CD14-positive monocyte (primary cell): ENCODE results near the gene ZNF768. TPM values are rescaled to one million over a fixed set of nuclear protein-coding genes. Genes with fewer than 3 reads are reported as not detected.

Experiments used
- DNase-seq, 3 donors: peaks; one replicate each; pipeline ENCODE4 v3.0.0-alpha.2; 2011 to 2022
- H2AFZ ChIP-seq: 2 replicates; pipeline ENCODE4 v1.6.0; 2012; ENCODE audit warnings: mild to moderate bottlenecking, low read depth, low read length, inconsistent platforms; ENCODE audit not compliant: insufficient read depth, poor library complexity, severe bottlenecking
- H3K27ac ChIP-seq, 2 donors: 1 replicate in 1 of 2; 2 replicates in 1 of 2; pipeline ENCODE4 v1.5.1; 2012 to 2013; ENCODE audit warnings: low read length in 2 of 2, control low read depth in 1 of 2, inconsistent platforms in 1 of 2, low read depth in 1 of 2, mild to moderate bottlenecking in 1 of 2
- H3K27me3 ChIP-seq, 2 donors: one replicate each; pipeline versions ENCODE4 v1.6.0 to v1.6.1; 2011 to 2013; ENCODE audit warnings: low read length in 2 of 2; ENCODE audit not compliant: control insufficient read depth in 2 of 2, insufficient read depth in 2 of 2
- H3K36me3 ChIP-seq, 2 donors: replicated peaks in 1 of 2; 1 replicate in 1 of 2; 2 replicates in 1 of 2; pipeline versions ENCODE4 v1.5.1 to v1.6.1; 2012 to 2013; ENCODE audit warnings: low read length in 2 of 2, control low read depth in 1 of 2, inconsistent platforms in 1 of 2, mild to moderate bottlenecking in 1 of 2; ENCODE audit not compliant: insufficient read depth in 2 of 2, control insufficient read depth in 1 of 2
- H3K4me1 ChIP-seq, 2 donors: 1 replicate in 1 of 2; 2 replicates in 1 of 2; pipeline versions ENCODE4 v1.5.1 to v1.6.1; 2012 to 2013; ENCODE audit warnings: low read length in 2 of 2, control low read depth in 1 of 2, inconsistent platforms in 1 of 2, mild to moderate bottlenecking in 1 of 2, moderate library complexity in 1 of 2; ENCODE audit not compliant: insufficient read depth in 2 of 2, control insufficient read depth in 1 of 2
- H3K4me2 ChIP-seq: replicated peaks from 2 replicates; pipeline ENCODE3; 2012; ENCODE audit warnings: low read length, moderate library complexity, mild to moderate bottlenecking; ENCODE audit not compliant: poor library complexity, severe bottlenecking; ENCODE audit errors: extremely low read depth
- H3K4me3 ChIP-seq, 3 experiments: fragments of 200-600 bp in 1 of 3; sonication (generic) in 1 of 3; replicated peaks in 1 of 3; 1 replicate in 2 of 3; 2 replicates in 1 of 3; pipeline ENCODE4 v1.5.1; 2011 to 2013; ENCODE audit warnings: low read length in 3 of 3, mild to moderate bottlenecking in 3 of 3, control low read depth in 2 of 3, low read depth in 2 of 3, inconsistent platforms in 1 of 3, moderate library complexity in 1 of 3
- H3K79me2 ChIP-seq: 2 replicates; pipeline ENCODE4 v1.6.0; 2012; ENCODE audit warnings: mild to moderate bottlenecking, control low read depth, inconsistent platforms, low read length, moderate library complexity; ENCODE audit not compliant: insufficient read depth
- H3K9ac ChIP-seq: 2 replicates; pipeline ENCODE4 v1.6.0; 2017; ENCODE audit warnings: low read length, mild to moderate bottlenecking; ENCODE audit not compliant: insufficient read depth, poor library complexity, severe bottlenecking
- H3K9me3 ChIP-seq, 2 donors: replicated peaks in 1 of 2; 1 replicate in 1 of 2; 2 replicates in 1 of 2; pipeline versions ENCODE4 v1.5.1 to v1.6.1; 2012 to 2013; ENCODE audit warnings: low read length in 2 of 2, control low read depth in 1 of 2; ENCODE audit not compliant: control insufficient read depth in 1 of 2, insufficient read depth in 1 of 2
- H4K20me1 ChIP-seq: 2 replicates; pipeline ENCODE4 v1.6.0; 2012; ENCODE audit warnings: mild to moderate bottlenecking, low read length, control low read depth, moderate library complexity; ENCODE audit not compliant: insufficient read depth
- H3K27ac Mint-ChIP-seq, 7 donors: one replicate each; pipeline ENCODE4 v1.8.0; 2020; ENCODE audit warnings: mild to moderate bottlenecking in 7 of 7, mixed read lengths in 7 of 7, moderate library complexity in 6 of 7, inconsistent platforms in 2 of 7
- H3K27me3 Mint-ChIP-seq, 3 donors: one replicate each; pipeline ENCODE4 v1.8.0; 2021 to 2022; ENCODE audit warnings: low read depth in 3 of 3, mild to moderate bottlenecking in 3 of 3, mixed read lengths in 3 of 3, moderate library complexity in 3 of 3, inconsistent platforms in 1 of 3
- H3K36me3 Mint-ChIP-seq, 2 donors: one replicate each; pipeline ENCODE4 v1.8.0; 2020; ENCODE audit warnings: mixed read lengths in 2 of 2, inconsistent platforms in 1 of 2, mild to moderate bottlenecking in 1 of 2
- H3K4me1 Mint-ChIP-seq: one replicate; pipeline ENCODE4 v1.8.0; 2020; ENCODE audit warnings: mild to moderate bottlenecking, mixed read lengths
- H3K4me3 Mint-ChIP-seq, 2 donors: one replicate each; pipeline ENCODE4 v1.8.0; 2020; ENCODE audit warnings: mild to moderate bottlenecking in 2 of 2, mixed read lengths in 2 of 2, moderate library complexity in 1 of 2
- H3K9me3 Mint-ChIP-seq, 7 donors: one replicate each; pipeline ENCODE4 v1.8.0; 2020 to 2022; ENCODE audit warnings: mixed read lengths in 7 of 7, mild to moderate bottlenecking in 6 of 7, moderate library complexity in 6 of 7, inconsistent platforms in 2 of 7
- CTCF ChIP-seq: fragments of 200-600 bp; IDR thresholded peaks from one replicate; pipeline ENCODE4 v1.8.0; 2022; ENCODE audit warnings: antibody characterized with exemption, mild to moderate bottlenecking
- WGBS: methylation state at CpG from one replicate; pipeline ENCODE4 v1.1.5; 2013; ENCODE audit warnings: missing lambda C conversion rate; ENCODE audit not compliant: insufficient coverage; 5-methylcytosine and 5-hydroxymethylcytosine counted together
- intact Hi-C, 2 donors: fragments of 100-400 bp; cut with micrococcal nuclease; formaldehyde crosslinking; loops; one replicate each; pipeline versions ENCODE4 v1.15.0 to v1.15.1; 2023
- polyA plus RNA-seq, 3 donors: library from polyadenylated mRNA; depleted of rRNA in 1 of 3; unstranded in 2 of 3; stranded (reverse) in 1 of 3; fragments of 300-500 nt in 2 of 3; fragments of >200 nt in 1 of 3; fragmentation: Illumina TruSeq in 2 of 3; gene quantifications; 1 replicate in 2 of 3; 2 replicates in 1 of 3; pipeline ENCODE4 v1.2.3, GENCODE V29; 2012 to 2021

ZNF768 gene
- polyA plus RNA-seq, 3 donors = 2.8 to 13.4 (median 3.0) TPM

GRCh38 chr16:30476991-30477390 is 49.4 kb downstream of the ZNF768 start:
- Mint-ChIP-seq H3K27ac (peak overlapping the region in 4 of 7 donors; percentile 2 to 80 (median 42)), H3K4me3 (no peak overlapping the region), H3K36me3 (peaks cover 52 to 71% of the 10 kb centered on the region in 2 donors), H3K27me3 (no peaks in the 10 kb centered on the region), H3K4me1 (peaks cover 66% of the 10 kb centered on the region), H3K9me3 (peaks cover 0 to 3% (median 0%) of the 10 kb centered on the region in 7 donors)
- Histone ChIP-seq H3K9me3 (no peaks in the 10 kb centered on the region), H3K27ac (peak overlapping the region; percentile 5 to 61), H3K27me3 (no peaks in the 10 kb centered on the region), H3K36me3 (peaks cover 59 to 75% of the 10 kb centered on the region in 2 donors), H3K9ac (no peak overlapping the region), H2AFZ (no peak overlapping the region), H3K4me1 (peaks cover 43 to 74% of the 10 kb centered on the region in 2 donors), H4K20me1 (peaks cover 88% of the 10 kb centered on the region), H3K79me2 (peaks cover 91% of the 10 kb centered on the region), H3K4me3 (no peak overlapping the region), H3K4me2 (no peak overlapping the region)
- no peak for DNase-seq
- WGBS = 100% methylated on average over 2 of the region's 3 CpGs
- intact Hi-C loops = no loop called here
- no peak for TF ChIP-seq CTCF

GRCh38 chr16:30474684-30475083 is 51.7 kb downstream of the ZNF768 start:
- intact Hi-C loops = no loop called here

More at GRCh38 chr16:30474684-30475083, 51.7 kb downstream of the ZNF768 start:
- 100% methylated on average over 1 of the region's 7 CpGs for WGBS
- peaks cover 0 to 3% (median 0%) of the 10 kb centered on the region in 7 donors for H3K9me3 Mint-ChIP-seq
- peak overlapping the region in 6 of 7 donors; percentile 16 to 70 (median 42) for H3K27ac Mint-ChIP-seq
- Histone ChIP-seq H3K4me2 (peak overlapping the region; percentile 93), H3K79me2 (peaks cover 91% of the 10 kb centered on the region), H3K4me3 (peak overlapping the region in 1 of 3 experiments; percentile 94), H3K4me1 (peaks cover 66 to 87% of the 10 kb centered on the region in 2 donors), H3K9ac (no peak overlapping the region), H3K9me3 (no peaks in the 10 kb centered on the region), H3K27me3 (no peaks in the 10 kb centered on the region), H2AFZ (no peak overlapping the region), H4K20me1 (peaks cover 65% of the 10 kb centered on the region), H3K27ac (peak overlapping the region in 1 of 2 donors; percentile 91), H3K36me3 (peaks cover 39 to 52% of the 10 kb centered on the region in 2 donors)
- H3K4me3 Mint-ChIP-seq = peak overlapping the region in 1 of 2 donors; percentile 60
- no peaks in the 10 kb centered on the region for H3K27me3 Mint-ChIP-seq
- H3K4me1 Mint-ChIP-seq = peaks cover 79% of the 10 kb centered on the region
- TF ChIP-seq CTCF = no peak
- DNase-seq = no peak
- H3K36me3 Mint-ChIP-seq = peaks cover 32 to 48% of the 10 kb centered on the region in 2 donors
